KOPT-K1 (cell line): Measurements from ENCODE around the gene CUL9.

Source experiments
- H3K27ac ChIP-seq: fragments of 200-600 bp; sonication (generic); 2 replicates; pipeline ENCODE4 v1.5.1; 2016; ENCODE audit warnings: antibody characterized with exemption, mild to moderate bottlenecking, low read depth, low read length; ENCODE audit not compliant: poor library complexity, severe bottlenecking
- H3K36me3 ChIP-seq: fragments of 200-600 bp; sonication (generic); 2 replicates; pipeline ENCODE4 v1.5.1; 2017; ENCODE audit warnings: antibody characterized with exemption, mild to moderate bottlenecking, low read length, moderate library complexity; ENCODE audit not compliant: insufficient read depth
- H3K9me3 ChIP-seq: fragments of 200-600 bp; sonication (generic); 2 replicates; pipeline ENCODE4 v1.5.1; 2017; ENCODE audit warnings: antibody characterized with exemption, low read length, mild to moderate bottlenecking; ENCODE audit not compliant: insufficient read depth, poor library complexity, severe bottlenecking

Gene CUL9

GRCh38 chr6:43273707-43274106 lies 91.7 kb downstream of the CUL9 start:
- no peaks in the 10 kb centered on the region for H3K36me3 ChIP-seq
- no peak overlapping the region for H3K27ac ChIP-seq
- no peaks in the 10 kb centered on the region for H3K9me3 ChIP-seq
